Smooth muscle cell (in vitro differentiated cells): ENCODE results near the gene MXRA8. TPM values are rescaled to one million over a fixed set of nuclear protein-coding genes. Genes with fewer than 3 reads are reported as not detected.

Source experiments
- DNase-seq: peaks from one replicate; lab custom pipeline; 2025; ENCODE audit not compliant: unreplicated experiment; lab: John Stamatoyannopoulos, UW
- H2AFZ ChIP-seq: fragments of 200-600 bp; sonication (generic); 2 replicates; pipeline ENCODE4 v1.6.0; 2016; ENCODE audit warnings: antibody characterized with exemption, low read depth, mild to moderate bottlenecking
- H3F3A ChIP-seq: fragments of 200-600 bp; sonication (generic); 2 replicates; pipeline ENCODE4 v1.6.0; 2017; ENCODE audit warnings: antibody characterized with exemption, low read depth
- H3K27ac ChIP-seq: fragments of 200-600 bp; sonication (generic); 2 replicates; pipeline ENCODE4 v1.5.1; 2016; ENCODE audit warnings: low read depth, mild to moderate bottlenecking
- H3K27me3 ChIP-seq: fragments of 200-600 bp; sonication (generic); 2 replicates; pipeline ENCODE4 v1.6.1; 2016; ENCODE audit warnings: low read depth, mild to moderate bottlenecking
- H3K36me3 ChIP-seq: fragments of 200-600 bp; sonication (generic); 2 replicates; pipeline ENCODE4 v1.5.1; 2016; ENCODE audit warnings: low read depth
- H3K4me1 ChIP-seq: fragments of 200-600 bp; sonication (generic); 2 replicates; pipeline ENCODE4 v1.5.1; 2016; ENCODE audit warnings: low read depth
- H3K4me2 ChIP-seq: fragments of 200-600 bp; sonication (generic); 2 replicates; pipeline ENCODE4 v1.6.0; 2016; ENCODE audit warnings: mild to moderate bottlenecking
- H3K4me3 ChIP-seq: fragments of 200-600 bp; sonication (generic); 2 replicates; pipeline ENCODE4 v1.5.1; 2016; ENCODE audit warnings: mild to moderate bottlenecking
- H3K79me2 ChIP-seq: fragments of 200-600 bp; sonication (generic); 2 replicates; pipeline ENCODE4 v1.6.0; 2016; ENCODE audit warnings: low read depth, mild to moderate bottlenecking
- H3K9ac ChIP-seq: fragments of 200-600 bp; sonication (generic); 2 replicates; pipeline ENCODE4 v1.6.0; 2016; ENCODE audit warnings: low read depth
- H3K9me3 ChIP-seq: fragments of 200-600 bp; sonication (generic); replicated peaks from 2 replicates; pipeline ENCODE4 v1.5.1; 2016; ENCODE audit warnings: low read depth
- H4K20me1 ChIP-seq: fragments of 200-600 bp; sonication (generic); 2 replicates; pipeline ENCODE4 v1.6.0; 2016; ENCODE audit warnings: low read depth
- WGBS: methylation state at CpG from one replicate; pipeline ENCODE4 v1.1.7; 2016; ENCODE audit warnings: low lambda C conversion rate; 5-methylcytosine and 5-hydroxymethylcytosine counted together
- polyA plus RNA-seq: library from polyadenylated mRNA; unstranded; fragments of >200 nt; fragmentation: Nextera tagmentation; extraction: Ambion mirVana; gene quantifications from 2 replicates; pipeline ENCODE4 v1.2.1, GENCODE V29; 2016
- total RNA-seq: library from RNA; depleted of rRNA; stranded (reverse); fragments of >200 nt; gene quantifications from 2 replicates; pipeline ENCODE4 v1.2.3, GENCODE V29; 2014
- TF ChIP-seq, protein P1 (sequence below): fragments of 200-600 bp; sonication (generic); IDR thresholded peaks from 2 replicates; pipeline ENCODE4 v1.5.1; 2017; ENCODE audit warnings: borderline replicate concordance, mild to moderate bottlenecking, antibody characterized with exemption; ENCODE audit not compliant: insufficient read depth, poor library complexity, severe bottlenecking

Gene MXRA8
- total and polyA plus RNA-seq, 2 experiments from 2014 or later: 266 to 597 TPM

GRCh38 chr1:1347026-1347595 lies 11.2 kb downstream of the MXRA8 start:
- TF ChIP-seq, protein P1, sequence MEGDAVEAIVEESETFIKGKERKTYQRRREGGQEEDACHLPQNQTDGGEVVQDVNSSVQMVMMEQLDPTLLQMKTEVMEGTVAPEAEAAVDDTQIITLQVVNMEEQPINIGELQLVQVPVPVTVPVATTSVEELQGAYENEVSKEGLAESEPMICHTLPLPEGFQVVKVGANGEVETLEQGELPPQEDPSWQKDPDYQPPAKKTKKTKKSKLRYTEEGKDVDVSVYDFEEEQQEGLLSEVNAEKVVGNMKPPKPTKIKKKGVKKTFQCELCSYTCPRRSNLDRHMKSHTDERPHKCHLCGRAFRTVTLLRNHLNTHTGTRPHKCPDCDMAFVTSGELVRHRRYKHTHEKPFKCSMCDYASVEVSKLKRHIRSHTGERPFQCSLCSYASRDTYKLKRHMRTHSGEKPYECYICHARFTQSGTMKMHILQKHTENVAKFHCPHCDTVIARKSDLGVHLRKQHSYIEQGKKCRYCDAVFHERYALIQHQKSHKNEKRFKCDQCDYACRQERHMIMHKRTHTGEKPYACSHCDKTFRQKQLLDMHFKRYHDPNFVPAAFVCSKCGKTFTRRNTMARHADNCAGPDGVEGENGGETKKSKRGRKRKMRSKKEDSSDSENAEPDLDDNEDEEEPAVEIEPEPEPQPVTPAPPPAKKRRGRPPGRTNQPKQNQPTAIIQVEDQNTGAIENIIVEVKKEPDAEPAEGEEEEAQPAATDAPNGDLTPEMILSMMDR: no peak
- H3K4me2 ChIP-seq: peak overlapping the region; percentile 97
- H3F3A ChIP-seq: peaks cover under 1% of the 10 kb centered on the region
- peaks cover 12% of the 10 kb centered on the region for H3K4me1 ChIP-seq
- no peaks in the 10 kb centered on the region for H3K36me3 ChIP-seq
- peak overlapping the region; percentile 72 for H3K4me3 ChIP-seq
- H3K9me3 ChIP-seq: no peaks in the 10 kb centered on the region
- no peak overlapping the region for H2AFZ ChIP-seq
- peaks cover 71% of the 10 kb centered on the region for H4K20me1 ChIP-seq
- peak overlapping the region; percentile 47 for H3K9ac ChIP-seq
- no peak for DNase-seq
- no peaks in the 10 kb centered on the region for H3K27me3 ChIP-seq
- 87% methylated on average over 10 of the region's 10 CpGs for whole genome bisulfite sequencing
- peaks cover 57% of the 10 kb centered on the region for H3K79me2 ChIP-seq
- H3K27ac ChIP-seq: no peak overlapping the region

- 92% methylated on average over 10 of the region's 10 CpGs for WGBS
- H3K4me2 ChIP-seq: no peak overlapping the region
These were observed 11.9 kb downstream of the MXRA8 start for GRCh38 chr1:1346501-1346890.

GRCh38 chr1:1345860-1346500 lies 12.4 kb downstream of the MXRA8 start:
- no peak for DNase-seq
- H3K27ac ChIP-seq: peak overlapping the region; percentile 77
- no peaks in the 10 kb centered on the region for H3K9me3 ChIP-seq
- H3K4me3 ChIP-seq: no peak overlapping the region
- H3K4me2 ChIP-seq: no peak overlapping the region
- H3F3A ChIP-seq: no peaks in the 10 kb centered on the region
- TF ChIP-seq, protein P1: no peak
- no peak overlapping the region for H2AFZ ChIP-seq
- peaks cover 57% of the 10 kb centered on the region for H3K79me2 ChIP-seq
- H3K9ac ChIP-seq: no peak overlapping the region
- peaks cover 75% of the 10 kb centered on the region for H4K20me1 ChIP-seq
- WGBS: 98% methylated on average over 12 of the region's 12 CpGs
- H3K4me1 ChIP-seq: peaks cover 12% of the 10 kb centered on the region
- no peaks in the 10 kb centered on the region for H3K36me3 ChIP-seq
- H3K27me3 ChIP-seq: no peaks in the 10 kb centered on the region

More at GRCh38 chr1:1346501-1346890, 11.9 kb downstream of the MXRA8 start:
- peaks cover 12% of the 10 kb centered on the region for H3K4me1 ChIP-seq
- H4K20me1 ChIP-seq: peaks cover 71% of the 10 kb centered on the region
- no peak overlapping the region for H3K4me3 ChIP-seq
- no peaks in the 10 kb centered on the region for H3F3A ChIP-seq
- no peak overlapping the region for H2AFZ ChIP-seq
- H3K36me3 ChIP-seq: no peaks in the 10 kb centered on the region
- no peaks in the 10 kb centered on the region for H3K9me3 ChIP-seq
- H3K79me2 ChIP-seq: peaks cover 57% of the 10 kb centered on the region
- TF ChIP-seq, protein P1: no peak
- no peak overlapping the region for H3K9ac ChIP-seq
- H3K27ac ChIP-seq: no peak overlapping the region
- no peaks in the 10 kb centered on the region for H3K27me3 ChIP-seq
- DNase-seq: no peak
